C4-2B (cell line): ENCODE data around the gene PRSS16.

Experiments
- CTCF ChIP-seq: fragments of 450-650 bp; conservative IDR thresholded peaks from 2 replicates; pipeline ENCODE4 v1.5.1; 2017; ENCODE audit warnings: mild to moderate bottlenecking
- ZFX ChIP-seq: fragments of 450-650 bp; IDR thresholded peaks from 2 replicates; pipeline ENCODE4 v1.6.1; 2017

GRCh38 chr6:27205375-27206278, 41.9 kb upstream of the PRSS16 start:
- TF ChIP-seq CTCF (no peak), ZFX (no peak)
